HG03565 (cell line): ENCODE results near the gene SMARCC1.

Experiments
- ATAC-seq: cut with Tn5 transposase; IDR thresholded peaks from one replicate; pipeline ENCODE4 v1.9.1; 2021; ENCODE audit warnings: mild to moderate bottlenecking, moderate library complexity; ENCODE audit not compliant: unreplicated experiment

SMARCC1 gene

GRCh38 chr3:47590216-47590615 is 191.5 kb downstream of the SMARCC1 start:
- no peak for ATAC-seq

- no peak for ATAC-seq
These were observed 193.1 kb downstream of the SMARCC1 start for GRCh38 chr3:47588587-47588986.

GRCh38 chr3:47588053-47588452 is 193.6 kb downstream of the SMARCC1 start:
- no peak for ATAC-seq

- ATAC-seq: no peak
These were observed 194.9 kb downstream of the SMARCC1 start for GRCh38 chr3:47586746-47587145.

- ATAC-seq: no peak
These were observed 198.2 kb downstream of the SMARCC1 start for GRCh38 chr3:47583320-47584075.

- no peak for ATAC-seq
These were observed 199.9 kb downstream of the SMARCC1 start for GRCh38 chr3:47581835-47582234.

- no peak for ATAC-seq
These were observed 200.3 kb downstream of the SMARCC1 start for GRCh38 chr3:47581422-47581821.

- no peak for ATAC-seq
These were observed 201.2 kb downstream of the SMARCC1 start for GRCh38 chr3:47580481-47580880.

GRCh38 chr3:47579875-47580274 is 201.8 kb downstream of the SMARCC1 start:
- no peak for ATAC-seq

- no peak for ATAC-seq
These were observed 202.7 kb downstream of the SMARCC1 start, which contains the start of gene CSPG5 for GRCh38 chr3:47578691-47579632. Gene CSPG5 (minus strand): TSS chr3:47578865. CDS start chr3:47578693, 172 bp downstream.

GRCh38 chr3:47578119-47578632 is 203.5 kb downstream of the SMARCC1 start:
- no peak for ATAC-seq

GRCh38 chr3:47577583-47578118 is 204.0 kb downstream of the SMARCC1 start:
- ATAC-seq: no peak

- ATAC-seq: no peak
These were observed 208.2 kb downstream of the SMARCC1 start for GRCh38 chr3:47573190-47574172.

- ATAC-seq: no peak
These were observed 210.1 kb downstream of the SMARCC1 start for GRCh38 chr3:47571391-47572175.

GRCh38 chr3:47568901-47569300 is 212.8 kb downstream of the SMARCC1 start:
- ATAC-seq: no peak

GRCh38 chr3:47567149-47567548 is 214.5 kb downstream of the SMARCC1 start:
- no peak for ATAC-seq

- ATAC-seq: no peak
These were observed 215.0 kb downstream of the SMARCC1 start for GRCh38 chr3:47566667-47567066.

GRCh38 chr3:47565734-47566550 is 215.8 kb downstream of the SMARCC1 start:
- no peak for ATAC-seq
